Glutamatergic neuron (in vitro differentiated cells): ENCODE data around the gene ACAA1. TPM values are rescaled to one million over a fixed set of nuclear protein-coding genes. Genes with fewer than 3 reads are reported as not detected.

Experiments
- DNase-seq: peaks from one replicate; pipeline ENCODE4 v3.0.0; 2022
- H3K27ac Mint-ChIP-seq: one replicate; pipeline ENCODE4 v1.8.0; 2020; ENCODE audit warnings: mild to moderate bottlenecking, mixed read lengths, inconsistent platforms; ENCODE audit not compliant: unreplicated experiment
- H3K27me3 Mint-ChIP-seq: one replicate; pipeline ENCODE4 v1.8.0; 2020; ENCODE audit warnings: mild to moderate bottlenecking, moderate library complexity, mixed read lengths, inconsistent platforms; ENCODE audit not compliant: unreplicated experiment
- H3K36me3 Mint-ChIP-seq: one replicate; pipeline ENCODE4 v1.8.0; 2020; ENCODE audit warnings: mild to moderate bottlenecking, mixed read lengths, inconsistent platforms; ENCODE audit not compliant: unreplicated experiment
- H3K4me1 Mint-ChIP-seq: one replicate; pipeline ENCODE4 v1.8.0; 2020; ENCODE audit warnings: mild to moderate bottlenecking, low read depth, mixed read lengths, inconsistent platforms; ENCODE audit not compliant: unreplicated experiment
- H3K4me3 Mint-ChIP-seq: one replicate; pipeline ENCODE4 v1.8.0; 2020; ENCODE audit warnings: mild to moderate bottlenecking, mixed read lengths, inconsistent platforms; ENCODE audit not compliant: unreplicated experiment
- H3K9me3 Mint-ChIP-seq: one replicate; pipeline ENCODE4 v1.8.0; 2020; ENCODE audit warnings: mild to moderate bottlenecking, moderate library complexity, mixed read lengths, inconsistent platforms; ENCODE audit not compliant: unreplicated experiment
- total RNA-seq: library from RNA; stranded (reverse); fragmentation: NEBNext Ultra II Directional; extraction: Animal tissue kit (Norgen Biotek cat#: 25700); gene quantifications from one replicate; pipeline ENCODE4 v1.2.1, GENCODE V29; 2021; ENCODE audit not compliant: unreplicated experiment
- TF ChIP-seq, protein P1 (sequence below): fragments of 200-600 bp; sonication (generic); IDR thresholded peaks from one replicate; pipeline ENCODE4 v1.5.0; 2021; ENCODE audit not compliant: partially characterized antibody, unreplicated experiment

ACAA1 gene
- total RNA-seq, 1 donor from 2014 or later = 89.8 TPM

DNA sequence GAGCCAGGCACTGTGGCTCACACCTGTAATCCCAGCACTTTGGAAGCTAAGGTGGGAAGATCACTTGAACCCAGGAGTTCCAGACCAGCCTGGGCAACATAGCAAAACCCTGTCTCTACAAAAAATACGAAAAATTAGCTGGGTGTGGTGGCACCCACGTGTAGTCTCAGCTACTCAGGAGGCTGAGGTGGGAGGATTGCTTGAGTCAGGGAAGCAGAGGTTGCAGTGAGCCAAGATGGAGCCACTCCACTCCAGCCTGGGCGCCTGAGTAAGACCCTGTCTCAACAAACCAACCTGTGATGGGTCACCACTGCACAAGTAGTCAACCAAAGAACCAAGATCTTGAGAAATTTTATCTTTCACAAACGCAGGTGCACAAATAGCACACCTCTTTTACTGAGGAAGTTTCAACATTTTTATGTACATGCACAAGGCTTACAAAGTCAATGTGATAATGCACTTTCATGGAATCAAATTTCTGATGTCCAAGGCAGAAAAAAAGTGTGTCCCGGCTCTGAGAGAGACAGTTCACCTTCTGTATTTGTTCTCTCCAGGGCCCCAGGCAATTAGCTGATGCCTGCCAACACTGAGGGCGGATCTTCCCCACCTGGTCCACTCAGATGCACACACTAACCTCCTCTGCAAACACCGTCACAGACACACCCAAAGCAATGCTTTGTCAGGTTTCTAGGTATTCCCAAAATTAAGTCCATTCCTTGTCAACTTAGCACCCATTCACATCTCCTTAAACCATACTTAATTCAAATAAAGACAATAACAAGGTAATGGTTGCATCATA is 12.4 kb downstream of the ACAA1 start:
- Mint-ChIP-seq H3K4me3 (no peak overlapping the region), H3K9me3 (no peaks in the 10 kb centered on the region), H3K27ac (no peak overlapping the region), H3K27me3 (peaks cover 5% of the 10 kb centered on the region), H3K4me1 (no peaks in the 10 kb centered on the region), H3K36me3 (peaks cover 4% of the 10 kb centered on the region)
- no peak for DNase-seq
- TF ChIP-seq, protein P1, sequence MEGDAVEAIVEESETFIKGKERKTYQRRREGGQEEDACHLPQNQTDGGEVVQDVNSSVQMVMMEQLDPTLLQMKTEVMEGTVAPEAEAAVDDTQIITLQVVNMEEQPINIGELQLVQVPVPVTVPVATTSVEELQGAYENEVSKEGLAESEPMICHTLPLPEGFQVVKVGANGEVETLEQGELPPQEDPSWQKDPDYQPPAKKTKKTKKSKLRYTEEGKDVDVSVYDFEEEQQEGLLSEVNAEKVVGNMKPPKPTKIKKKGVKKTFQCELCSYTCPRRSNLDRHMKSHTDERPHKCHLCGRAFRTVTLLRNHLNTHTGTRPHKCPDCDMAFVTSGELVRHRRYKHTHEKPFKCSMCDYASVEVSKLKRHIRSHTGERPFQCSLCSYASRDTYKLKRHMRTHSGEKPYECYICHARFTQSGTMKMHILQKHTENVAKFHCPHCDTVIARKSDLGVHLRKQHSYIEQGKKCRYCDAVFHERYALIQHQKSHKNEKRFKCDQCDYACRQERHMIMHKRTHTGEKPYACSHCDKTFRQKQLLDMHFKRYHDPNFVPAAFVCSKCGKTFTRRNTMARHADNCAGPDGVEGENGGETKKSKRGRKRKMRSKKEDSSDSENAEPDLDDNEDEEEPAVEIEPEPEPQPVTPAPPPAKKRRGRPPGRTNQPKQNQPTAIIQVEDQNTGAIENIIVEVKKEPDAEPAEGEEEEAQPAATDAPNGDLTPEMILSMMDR = no peak

DNA sequence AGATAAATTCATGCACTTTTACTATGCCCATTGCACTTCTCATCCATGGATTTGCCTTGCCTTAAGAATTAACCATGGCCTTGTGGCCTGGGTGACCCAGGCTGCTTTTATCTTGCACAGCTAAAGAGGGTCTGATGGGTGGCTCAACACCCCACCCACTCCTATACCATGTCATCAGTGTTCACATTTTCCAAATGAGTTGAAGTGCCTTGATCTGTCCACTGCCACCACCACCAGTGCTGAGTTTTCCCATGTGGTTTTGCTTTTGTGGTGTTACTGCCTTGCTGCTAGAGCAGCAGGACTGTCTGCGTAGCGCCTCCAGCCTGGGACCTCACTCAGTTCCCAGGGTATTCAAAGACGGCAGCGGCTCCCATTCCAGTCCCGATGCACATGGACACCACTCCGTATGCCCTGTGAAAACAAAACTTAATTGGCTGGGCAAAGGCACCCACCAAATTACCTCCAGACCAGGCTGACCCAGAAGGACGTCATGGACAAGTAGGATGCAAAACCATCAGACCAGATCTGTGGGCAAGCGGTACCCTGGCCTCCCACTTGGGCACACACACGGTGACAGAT is 14.1 kb downstream of the ACAA1 start:
- Mint-ChIP-seq H3K4me1 (no peaks in the 10 kb centered on the region), H3K9me3 (peaks cover 3% of the 10 kb centered on the region), H3K4me3 (no peak overlapping the region), H3K36me3 (peaks cover 4% of the 10 kb centered on the region), H3K27ac (no peak overlapping the region), H3K27me3 (peaks cover 11% of the 10 kb centered on the region)
- TF ChIP-seq, protein P1 = no peak
- DNase-seq = no peak

GRCh38 chr3:38121832-38122461 is 15.0 kb downstream of the ACAA1 start:
- Mint-ChIP-seq H3K27ac (no peak overlapping the region), H3K4me3 (no peak overlapping the region), H3K36me3 (peaks cover 4% of the 10 kb centered on the region), H3K4me1 (no peaks in the 10 kb centered on the region), H3K9me3 (peaks cover 3% of the 10 kb centered on the region), H3K27me3 (peaks cover 11% of the 10 kb centered on the region)
- DNase-seq = no peak
- TF ChIP-seq, protein P1 = no peak

DNA sequence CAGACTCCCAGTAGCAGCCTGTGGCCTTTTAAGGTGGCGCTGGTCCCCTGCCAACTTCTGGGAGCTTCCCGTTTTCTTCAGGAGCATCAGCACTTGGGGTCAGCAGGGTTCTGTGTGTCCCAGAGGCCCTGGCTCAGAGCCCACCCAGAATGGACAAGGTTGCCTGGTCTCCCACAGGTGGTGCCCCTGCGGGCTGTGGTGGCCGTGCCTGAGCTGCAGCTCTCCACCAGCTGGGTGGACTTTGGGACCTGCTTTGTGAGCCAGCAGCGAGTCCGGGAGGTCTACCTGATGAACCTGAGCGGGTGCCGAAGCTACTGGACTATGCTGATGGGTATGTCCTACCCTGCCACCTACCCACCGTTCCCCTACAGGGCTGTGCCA is 15.5 kb downstream of the ACAA1 start:
- no peaks in the 10 kb centered on the region for H3K4me1 Mint-ChIP-seq
- H3K4me3 Mint-ChIP-seq = no peak overlapping the region
- H3K27me3 Mint-ChIP-seq = peaks cover 11% of the 10 kb centered on the region
- no peak for DNase-seq
- TF ChIP-seq, protein P1 = no peak
- no peak overlapping the region for H3K27ac Mint-ChIP-seq
- peaks cover 4% of the 10 kb centered on the region for H3K36me3 Mint-ChIP-seq
- H3K9me3 Mint-ChIP-seq = peaks cover 3% of the 10 kb centered on the region
